HG02938 (cell line): ENCODE data around the gene SLC48A1.

Source experiments
- ATAC-seq: cut with Tn5 transposase; IDR thresholded peaks from one replicate; pipeline ENCODE4 v1.9.1; 2021; ENCODE audit warnings: mild to moderate bottlenecking, moderate library complexity; ENCODE audit not compliant: unreplicated experiment

SLC48A1 gene

DNA sequence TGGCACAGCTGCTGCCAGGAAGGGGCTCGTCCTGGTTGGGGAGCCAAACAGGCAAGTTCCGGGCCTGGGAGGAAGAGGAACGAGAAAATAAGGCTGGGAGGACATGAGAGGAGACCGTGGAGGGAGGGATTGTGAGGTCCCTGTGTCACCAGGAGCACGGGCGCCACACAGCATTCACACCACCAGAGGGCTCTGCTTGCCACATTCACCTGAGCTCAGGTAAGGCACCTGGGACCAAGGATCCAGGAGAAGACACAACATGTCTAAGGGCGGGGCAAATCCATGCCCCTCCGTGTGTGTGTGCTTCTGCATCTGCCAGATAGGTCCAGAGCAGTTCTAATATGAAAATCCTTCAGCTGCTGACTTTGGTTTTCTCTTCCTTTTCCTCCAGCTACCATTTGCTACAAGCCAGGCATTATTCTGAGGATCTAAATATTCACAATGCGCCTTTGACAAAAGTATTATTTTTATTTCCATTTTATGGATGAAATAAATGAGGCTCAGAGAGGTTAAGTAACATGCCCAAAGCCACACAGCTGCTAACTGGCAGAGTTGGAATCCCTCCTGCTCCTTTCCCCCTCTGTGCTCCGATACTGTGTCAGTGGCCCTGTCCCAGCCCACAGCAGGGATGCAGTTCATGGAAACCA, 28.9 kb upstream of the SLC48A1 start:
- no peak for ATAC-seq

- ATAC-seq, result no peak
Observed at GRCh38 chr12:47744778-47745436, 28.1 kb upstream of the SLC48A1 start.

GRCh38 chr12:47745485-47746041, 27.5 kb upstream of the SLC48A1 start:
- no peak for ATAC-seq

DNA sequence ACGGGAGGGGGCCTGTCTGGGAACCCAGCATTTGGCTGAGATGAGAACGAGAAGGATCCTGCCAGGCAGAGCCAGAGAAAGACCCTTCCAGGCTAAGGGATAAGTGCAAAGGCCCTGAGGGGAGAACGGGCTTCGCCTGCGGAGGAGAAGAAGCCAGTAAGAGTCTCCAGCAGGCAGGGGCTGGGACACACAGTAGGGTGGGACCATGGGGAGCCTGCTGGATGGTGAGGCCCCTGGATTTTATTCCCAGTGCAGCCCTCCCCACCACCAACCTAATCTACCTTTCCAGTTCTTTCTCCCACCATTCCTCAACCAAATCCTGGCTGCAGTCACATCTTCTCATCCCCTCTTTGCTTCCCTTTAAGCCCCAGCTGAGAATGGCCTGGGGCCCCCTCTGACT, 27.0 kb upstream of the SLC48A1 start:
- no peak for ATAC-seq

GRCh38 chr12:47746523-47746922, 26.5 kb upstream of the SLC48A1 start:
- ATAC-seq, result no peak

DNA sequence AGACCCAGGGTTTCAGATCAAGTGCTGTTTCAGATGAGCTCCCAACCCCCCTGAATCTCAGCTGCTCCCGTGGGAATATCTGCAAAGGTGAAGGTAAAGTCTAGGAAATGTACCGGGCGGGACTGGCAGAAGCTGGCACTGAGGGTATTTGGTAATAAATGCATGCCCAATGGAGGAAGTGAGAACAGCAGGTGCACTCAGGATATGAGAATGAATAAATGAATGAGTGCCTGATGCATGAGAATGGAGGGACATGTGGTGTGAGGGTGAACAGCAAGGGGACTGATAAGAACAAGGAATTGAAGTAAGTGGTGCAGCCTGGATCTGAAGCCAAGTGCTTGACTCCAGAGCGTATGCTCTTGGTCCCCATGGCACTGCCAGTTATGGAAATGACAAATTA, 25.9 kb upstream of the SLC48A1 start:
- no peak for ATAC-seq

DNA sequence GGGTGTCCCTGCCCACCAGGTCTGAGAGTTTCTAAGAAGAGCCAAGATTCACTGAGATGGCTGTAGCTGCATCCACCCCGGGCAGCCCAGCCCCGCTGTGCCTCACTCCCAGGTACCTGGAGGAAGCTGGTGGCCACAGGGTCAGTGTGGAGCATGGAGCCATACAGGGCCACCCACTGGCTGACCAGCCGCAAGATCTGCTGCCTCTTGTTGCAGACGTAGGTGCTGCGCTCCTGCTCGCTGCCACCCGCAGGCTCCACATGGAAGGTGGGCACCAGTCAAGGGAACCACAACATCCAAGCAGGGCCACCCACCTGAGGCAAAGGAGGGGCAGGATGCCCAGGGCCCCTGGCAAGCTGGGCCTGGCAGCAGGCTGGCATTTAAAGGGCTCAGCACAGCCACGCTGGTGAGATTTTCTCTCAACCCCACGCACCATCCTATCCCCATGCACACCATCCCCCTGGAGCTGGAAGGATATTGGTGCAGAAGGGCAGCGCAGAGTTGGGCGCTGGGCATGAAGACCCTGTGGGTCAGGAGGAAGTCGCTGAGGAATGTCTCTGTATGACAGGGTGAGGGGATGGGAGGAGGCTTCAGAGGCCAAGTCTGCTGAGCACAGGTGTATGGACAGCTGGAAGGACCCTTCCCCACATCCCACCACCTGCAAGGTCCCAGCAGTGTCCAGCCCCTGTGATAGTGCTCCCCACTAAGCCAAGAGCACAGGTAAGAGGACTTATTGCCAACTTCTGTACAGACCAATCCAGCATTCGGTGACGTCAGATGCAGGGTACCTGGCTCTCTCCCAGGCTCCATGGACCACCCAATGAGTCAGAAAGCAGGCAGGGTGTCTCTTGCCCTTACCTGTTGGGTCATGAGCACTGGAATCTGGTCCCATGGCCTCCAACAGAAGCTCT, 25.2 kb upstream of the SLC48A1 start:
- no peak for ATAC-seq

DNA sequence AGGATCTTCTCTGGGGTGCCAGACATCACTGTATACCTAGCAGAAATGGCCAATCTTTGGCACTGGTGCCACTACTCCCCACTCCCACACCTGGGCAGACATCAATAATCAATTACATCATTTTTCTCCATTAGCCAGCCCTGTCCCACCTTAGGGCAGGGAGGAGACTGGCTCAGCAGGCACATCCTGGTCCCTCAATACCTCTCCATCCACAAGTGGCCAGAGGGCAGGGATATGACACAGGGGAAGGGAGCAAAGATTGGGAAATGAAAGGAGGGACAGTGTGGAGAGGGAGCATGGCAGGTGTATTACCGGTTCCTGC, 24.6 kb upstream of the SLC48A1 start:
- ATAC-seq, result no peak

DNA sequence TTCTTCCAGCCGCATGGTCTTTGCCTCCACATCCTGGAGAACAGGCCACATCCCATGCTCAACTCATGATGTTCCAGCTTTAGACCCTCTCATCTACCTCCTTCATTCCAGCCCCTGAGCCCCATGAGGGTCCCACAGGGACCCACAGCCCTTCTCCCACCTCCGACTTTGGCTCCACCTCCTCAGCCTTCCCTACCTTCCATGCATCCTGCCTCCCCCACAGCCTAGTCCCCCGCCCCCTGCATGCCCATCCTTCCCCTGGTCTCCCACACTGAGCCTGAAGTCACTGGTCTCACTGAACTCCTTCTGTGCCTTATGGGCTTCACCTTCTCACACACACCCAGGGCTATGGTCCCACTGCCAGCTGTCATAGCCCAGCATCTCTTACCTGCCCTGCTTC, 24.1 kb upstream of the SLC48A1 start:
- no peak for ATAC-seq

GRCh38 chr12:47750229-47750798, 22.7 kb upstream of the SLC48A1 start:
- no peak for ATAC-seq

DNA sequence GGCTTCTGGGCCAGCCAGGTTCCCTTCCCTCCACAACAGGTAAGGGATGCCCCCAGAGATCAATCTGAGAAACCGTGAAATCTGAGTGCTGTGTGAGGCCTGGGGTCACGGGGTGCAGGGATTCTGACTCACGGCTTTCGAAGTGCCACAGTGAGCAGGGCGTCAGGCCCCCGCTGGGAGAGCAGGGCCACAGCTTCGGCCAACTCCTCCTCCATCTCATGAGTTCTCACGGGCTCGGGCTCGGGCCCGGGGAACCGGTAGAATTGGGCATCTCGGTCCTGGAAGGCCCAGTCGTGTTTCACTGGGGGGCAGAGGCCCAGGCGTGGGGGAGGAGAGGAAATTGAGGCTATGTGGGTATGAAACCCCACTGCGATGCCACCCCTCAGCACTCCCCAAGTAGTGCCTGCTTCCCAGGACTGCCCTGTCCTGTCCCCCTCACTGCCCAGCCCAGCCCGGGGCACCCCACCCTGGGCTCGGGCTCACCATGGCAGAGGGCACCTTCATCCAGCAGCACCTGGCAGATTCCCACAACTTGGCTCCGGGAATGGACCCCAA, 22.0 kb upstream of the SLC48A1 start:
- ATAC-seq, result no peak

DNA sequence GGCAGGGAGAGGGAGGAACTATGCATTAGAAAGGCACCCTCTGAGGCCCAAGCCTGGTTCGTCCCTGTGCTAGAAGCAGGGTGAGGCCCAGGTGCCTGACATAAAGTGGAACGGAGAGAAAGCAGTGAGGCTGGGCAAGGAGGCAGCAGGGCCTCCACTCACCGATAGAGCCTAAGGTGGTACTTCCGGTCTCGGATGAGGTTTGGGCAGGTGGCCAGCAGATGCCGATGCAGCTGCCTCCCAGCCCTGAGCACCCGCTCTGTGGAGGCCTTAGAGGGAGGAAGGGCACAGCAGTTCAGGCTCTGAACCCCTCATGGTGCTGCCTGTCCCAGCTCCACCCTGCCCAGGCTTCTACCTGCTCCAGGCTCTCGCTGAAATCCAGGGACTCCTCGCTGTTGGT, 21.5 kb upstream of the SLC48A1 start:
- no peak for ATAC-seq

- ATAC-seq, result no peak
Observed at GRCh38 chr12:47752121-47752520, 20.9 kb upstream of the SLC48A1 start.

GRCh38 chr12:47752552-47752951, 20.5 kb upstream of the SLC48A1 start:
- no peak for ATAC-seq

DNA sequence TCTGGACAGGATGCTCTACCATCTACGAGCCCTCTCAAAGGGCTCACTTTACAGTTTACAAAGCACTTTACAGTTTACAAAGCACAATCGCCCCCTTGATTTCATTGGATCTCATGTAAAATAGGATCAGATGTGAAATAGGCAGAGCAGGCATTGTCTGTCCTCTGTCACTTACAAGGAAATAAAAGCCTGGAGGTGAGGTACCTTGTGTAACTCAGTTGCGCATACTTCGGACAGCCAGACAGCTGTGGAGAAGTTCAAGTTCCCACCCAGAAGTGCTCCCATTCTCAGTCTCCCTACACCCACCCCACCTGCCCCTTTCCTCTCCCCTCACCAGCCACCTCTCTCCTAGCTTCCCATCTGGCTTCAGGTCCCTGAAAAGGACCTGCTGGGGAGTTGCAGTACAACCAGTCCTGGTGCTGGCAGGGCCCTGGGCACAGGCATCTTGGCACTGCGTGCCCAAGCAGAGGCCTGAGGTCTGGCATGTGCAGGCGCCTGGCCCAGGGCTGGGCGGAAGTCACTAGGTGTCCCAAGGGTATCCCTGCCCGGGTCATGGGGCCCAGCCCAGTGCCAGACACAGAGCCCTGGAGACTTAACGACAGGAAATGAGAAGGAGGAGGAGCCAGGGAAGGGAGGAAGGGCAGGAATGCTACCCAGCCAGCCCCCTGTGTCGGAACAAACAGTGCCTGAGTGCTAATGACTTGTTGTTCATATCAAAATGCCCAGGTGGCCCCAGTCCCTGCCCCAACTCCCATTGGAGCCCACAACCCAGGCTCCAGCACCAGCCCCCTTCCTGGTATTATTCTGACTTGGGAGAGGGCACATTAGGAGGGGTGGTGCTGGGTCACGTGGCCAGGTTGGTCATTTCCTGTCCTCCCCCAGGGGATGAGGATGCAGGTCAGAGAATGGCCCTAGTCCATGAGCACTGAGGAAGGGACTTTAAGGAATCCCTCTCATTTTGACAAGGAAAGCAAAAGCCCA, 19.7 kb upstream of the SLC48A1 start:
- no peak for ATAC-seq

DNA sequence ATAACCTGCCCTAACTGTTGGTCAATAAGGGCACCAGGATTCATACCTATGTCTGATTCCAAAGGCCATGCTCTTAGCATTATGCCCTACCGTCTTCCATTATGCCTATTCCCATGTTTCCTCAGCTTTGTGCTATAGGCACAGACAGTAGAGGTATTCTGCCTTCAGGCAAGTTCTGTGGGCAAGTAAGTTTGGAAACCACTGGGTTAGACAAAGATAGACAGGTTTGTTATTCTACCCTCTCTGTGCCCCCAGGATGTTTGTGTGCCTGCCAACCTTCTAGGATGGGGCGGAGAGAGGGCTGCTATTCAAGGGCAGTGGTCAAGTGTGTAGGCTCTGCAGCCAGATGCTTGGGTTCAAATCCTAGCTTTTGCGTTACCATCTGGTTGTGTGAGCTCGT, 18.9 kb upstream of the SLC48A1 start:
- ATAC-seq, result no peak

DNA sequence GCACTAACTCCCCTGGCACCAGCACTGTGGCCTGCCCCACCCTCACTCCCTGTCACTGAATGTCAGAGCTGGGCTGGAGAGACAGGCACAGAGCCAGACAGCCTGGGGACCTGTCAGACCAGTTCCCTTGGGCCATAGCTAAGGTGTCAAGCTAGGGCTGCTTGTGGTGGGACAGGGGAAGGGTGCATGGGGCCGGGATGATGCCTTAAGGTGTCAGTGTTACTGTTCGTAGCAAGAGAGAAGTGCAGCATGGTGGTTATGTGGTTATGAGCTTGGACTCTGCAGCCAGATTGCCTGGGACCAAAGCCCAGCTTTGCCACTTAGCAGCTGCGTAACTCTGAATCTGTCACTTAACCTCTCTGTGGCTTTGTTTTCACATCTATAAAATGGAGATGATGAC, 18.2 kb upstream of the SLC48A1 start:
- ATAC-seq, result peak; percentile 12

GRCh38 chr12:47755655-47756562, 17.1 kb upstream of the SLC48A1 start:
- peak; percentile 62 for ATAC-seq

- ATAC-seq, result no peak
Observed at GRCh38 chr12:47757364-47757839, 15.6 kb upstream of the SLC48A1 start.
